NCI-H1105 (cell line): ENCODE data around the gene HCFC1.
A peak's percentile ranks its signal among the peaks of the same experiment; 100 is the strongest.

ENCODE experiments used
- DNase-seq: peaks from one replicate; lab custom pipeline; 2025; lab: John Stamatoyannopoulos, UW

The HCFC1 gene

GRCh38 chrX:153922932-153923857, 48.4 kb downstream of the HCFC1 start:
- DNase-seq = peak; percentile 19

- DNase-seq = no peak
Measured at GRCh38 chrX:153921511-153922446, 49.8 kb downstream of the HCFC1 start.

DNA sequence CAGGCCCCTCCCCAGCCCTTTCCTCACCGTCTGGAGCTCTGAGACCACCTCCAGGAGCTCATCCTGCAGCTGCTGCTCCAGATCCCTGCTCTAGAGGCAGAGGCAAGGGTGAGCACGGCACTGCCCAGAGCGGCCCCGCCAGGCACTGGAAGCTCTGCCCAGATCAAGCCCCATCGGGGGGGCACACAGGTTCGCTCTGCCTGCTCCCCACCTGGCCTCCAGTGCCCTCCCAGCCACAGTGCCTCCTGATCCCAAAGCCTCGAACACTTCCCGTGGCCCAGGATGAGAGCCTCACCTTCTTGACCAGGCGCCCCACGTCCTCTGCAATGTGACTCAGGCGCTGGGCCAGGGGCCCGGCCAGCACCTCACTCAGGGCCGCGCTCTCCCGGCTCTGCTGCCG, 50.5 kb downstream of the HCFC1 start:
- no peak for DNase-seq

- no peak for DNase-seq
Measured at GRCh38 chrX:153920546-153920945, 51.1 kb downstream of the HCFC1 start.

DNA sequence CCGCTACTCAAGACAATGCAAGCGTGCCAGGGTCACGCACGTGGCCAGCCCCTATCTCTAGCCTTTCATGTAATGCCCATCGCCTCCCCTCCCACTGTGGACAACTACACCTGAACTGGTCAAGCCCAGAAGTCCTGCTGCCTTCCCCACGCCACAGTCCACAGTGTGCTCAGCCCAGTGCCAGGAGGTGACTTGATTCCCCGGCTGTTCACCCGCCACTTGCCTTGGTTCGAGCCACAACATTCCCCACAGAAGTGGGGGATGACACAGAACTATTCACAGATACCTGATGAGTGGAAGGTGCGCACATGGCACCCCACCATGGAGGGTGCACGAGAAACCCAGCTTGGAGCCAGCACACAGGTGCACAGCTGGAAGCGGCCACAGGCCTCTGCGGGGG, 52.3 kb downstream of the HCFC1 start:
- DNase-seq = no peak

GRCh38 chrX:153917869-153918268, 53.7 kb downstream of the HCFC1 start:
- no peak for DNase-seq

GRCh38 chrX:153913701-153914100, 57.9 kb downstream of the HCFC1 start:
- no peak for DNase-seq

DNA sequence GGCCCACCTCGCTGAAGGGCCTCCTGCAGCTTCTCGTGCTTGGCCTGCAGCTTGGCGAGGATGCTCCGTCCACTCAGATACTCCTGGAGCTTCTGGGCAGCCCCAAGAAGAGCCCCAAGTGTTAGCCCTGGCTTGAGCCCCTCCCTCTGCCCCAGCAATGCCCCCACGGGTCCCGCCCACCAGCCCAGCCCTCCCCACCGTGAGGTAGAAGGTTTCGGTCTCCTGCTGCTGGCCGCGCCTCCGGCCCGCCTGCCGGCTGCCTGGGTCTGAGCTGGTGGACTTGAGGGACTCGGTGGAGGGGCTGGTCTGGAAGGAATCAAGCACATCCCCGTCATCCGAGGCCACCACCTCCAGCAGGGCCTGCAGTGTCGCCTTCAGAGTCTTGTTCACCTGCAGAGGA, 58.4 kb downstream of the HCFC1 start:
- no peak for DNase-seq

- no peak for DNase-seq
Measured at GRCh38 chrX:153911798-153912197, 59.8 kb downstream of the HCFC1 start.

- no peak for DNase-seq
Measured at GRCh38 chrX:153910446-153910845, 61.2 kb downstream of the HCFC1 start.

DNA sequence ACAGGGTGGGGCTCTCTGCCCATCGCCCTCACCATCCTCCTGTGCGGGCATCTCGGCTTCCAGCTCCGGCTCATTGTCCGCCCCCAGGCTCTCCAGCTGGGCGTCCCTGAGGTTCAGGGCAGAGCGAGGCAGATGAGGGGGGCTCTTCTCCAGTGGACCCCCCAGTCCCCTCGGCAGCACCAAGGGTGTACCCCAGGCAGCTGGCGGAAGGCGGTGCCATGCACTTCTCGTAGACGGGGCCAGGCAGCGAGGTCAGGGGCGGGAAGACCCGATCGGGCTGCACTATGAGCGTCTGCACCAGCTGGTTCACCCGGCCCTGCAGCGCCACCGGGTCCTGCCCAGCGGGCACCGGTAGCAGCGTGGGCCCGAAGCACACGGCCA, 61.6 kb downstream of the HCFC1 start:
- no peak for DNase-seq

- no peak for DNase-seq
Measured at GRCh38 chrX:153909024-153909979, 62.3 kb downstream of the HCFC1 start.

DNA sequence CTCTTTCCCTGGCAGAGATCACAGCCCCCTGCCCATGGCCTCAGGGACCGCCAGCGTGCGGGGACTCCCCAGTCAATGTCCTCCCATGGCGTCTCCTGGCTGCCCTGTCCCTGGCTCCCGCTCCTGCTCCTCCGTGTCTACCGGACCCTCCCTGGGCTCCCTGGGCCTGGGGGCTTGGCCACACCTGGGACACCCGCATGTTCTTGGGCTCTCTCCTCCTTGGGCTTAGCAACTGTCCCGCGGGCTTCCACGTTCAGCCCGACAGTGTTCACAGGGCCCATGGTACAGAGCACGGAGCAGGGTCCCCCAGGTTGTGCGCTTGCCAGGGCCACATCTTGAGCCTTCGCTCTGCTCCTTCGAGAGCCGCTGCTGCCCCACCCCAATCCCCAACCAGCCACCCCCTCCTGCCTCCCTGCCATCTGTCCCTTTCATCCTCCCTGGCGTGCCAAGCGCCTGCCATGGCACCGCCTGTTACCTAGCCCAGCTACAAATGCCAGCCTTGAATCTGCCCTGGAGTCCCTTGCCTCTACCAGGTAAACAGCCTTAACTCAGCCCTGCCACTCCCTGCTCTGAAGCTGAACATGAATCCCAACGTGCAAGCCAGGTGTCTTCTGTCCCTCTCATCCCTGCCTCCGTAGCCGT, 63.3 kb downstream of the HCFC1 start:
- no peak for DNase-seq

DNA sequence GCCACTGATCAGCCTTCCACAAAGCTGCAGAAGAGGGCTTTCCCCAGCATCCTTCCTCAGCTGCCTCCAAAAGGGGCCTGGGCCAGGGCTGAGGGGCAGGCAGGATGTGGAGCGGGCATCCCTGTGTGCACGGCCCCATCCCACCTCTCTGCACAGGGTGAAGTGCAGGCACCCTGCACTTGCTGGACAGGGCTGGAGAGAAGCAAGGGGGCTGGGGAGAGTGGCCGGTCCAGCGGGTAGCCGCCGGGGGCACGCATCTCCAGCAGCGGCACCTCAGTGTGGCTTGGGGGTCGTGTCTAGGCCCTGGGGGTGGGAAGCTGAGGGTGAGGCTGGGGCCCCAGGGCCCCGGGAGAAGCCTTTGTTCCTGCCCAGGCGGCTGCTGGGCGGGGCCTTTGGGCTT, 64.2 kb downstream of the HCFC1 start:
- DNase-seq = no peak

GRCh38 chrX:153906126-153906917, 65.3 kb downstream of the HCFC1 start:
- DNase-seq = no peak

DNA sequence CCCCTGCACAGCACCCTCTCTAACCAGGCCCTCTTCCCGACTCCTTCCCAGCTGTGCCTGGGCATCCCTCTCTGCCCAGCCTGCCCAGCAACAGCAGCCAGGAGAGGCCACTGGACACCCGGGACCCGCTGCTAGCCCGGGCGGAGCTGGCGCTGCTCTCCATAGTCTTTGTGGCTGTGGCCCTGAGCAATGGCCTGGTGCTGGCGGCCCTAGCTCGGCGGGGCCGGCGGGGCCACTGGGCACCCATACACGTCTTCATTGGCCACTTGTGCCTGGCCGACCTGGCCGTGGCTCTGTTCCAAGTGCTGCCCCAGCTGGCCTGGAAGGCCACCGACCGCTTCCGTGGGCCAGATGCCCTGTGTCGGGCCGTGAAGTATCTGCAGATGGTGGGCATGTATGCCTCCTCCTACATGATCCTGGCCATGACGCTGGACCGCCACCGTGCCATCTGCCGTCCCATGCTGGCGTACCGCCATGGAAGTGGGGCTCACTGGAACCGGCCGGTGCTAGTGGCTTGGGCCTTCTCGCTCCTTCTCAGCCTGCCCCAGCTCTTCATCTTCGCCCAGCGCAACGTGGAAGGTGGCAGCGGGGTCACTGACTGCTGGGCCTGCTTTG, 66.0 kb downstream of the HCFC1 start:
- DNase-seq = no peak

GRCh38 chrX:153903991-153904957, 67.3 kb downstream of the HCFC1 start, which contains the start of gene AVPR2:
Gene AVPR2 (plus strand): TSS chrX:153904673. CDS start chrX:153905146, 473 bp downstream.
- DNase-seq = no peak

GRCh38 chrX:153903238-153903980, 68.2 kb downstream of the HCFC1 start:
- DNase-seq = no peak
